HepG2 (cell line): ENCODE data around the gene ENAH. TPM values are rescaled to one million over a fixed set of nuclear protein-coding genes. Genes with fewer than 3 reads are reported as not detected.

ENCODE experiments used
- ATAC-seq: fragments of 200-7000 bp; cut with Tn5 transposase; 3 replicates; pipeline ENCODE4 v1.9.1; 2020; ENCODE audit warnings: mild to moderate bottlenecking, moderate library complexity
- BruUV-seq: library from RNA; stranded (reverse); fragments of 400-500 nt; replicated peaks from 2 replicates; lab custom pipeline; 2021; lab: Mats Ljungman, UMichigan
- CTCF ChIA-PET: fragments of 300-600 bp; formaldehyde crosslinking; extraction: SDS; loops from one replicate; lab custom pipeline; 2021; ENCODE audit warnings: low total read pairs, inconsistent platforms, low intra/inter-chr PET ratio; lab: Yijun Ruan, JAX
- POLR2A ChIA-PET: fragments of 350-600 bp; sonication (Branson Sonifier 250); formaldehyde crosslinking; loops from one replicate; lab custom pipeline; 2020; ENCODE audit warnings: antibody characterized with exemption, inconsistent platforms; lab: Yijun Ruan, JAX
- DNase-seq: peaks from one replicate; pipeline ENCODE4 v3.0.0-alpha.2; 2015; ENCODE audit warnings: low spot score
- FAIRE-seq: peaks from 3 replicates; lab custom pipeline; 2011; peaks lifted over from hg19 to GRCh38; lab: Jason Lieb, UNC
- H2AFZ ChIP-seq: one replicate; pipeline ENCODE4 v1.6.1; 2011; ENCODE audit warnings: low read length, inconsistent platforms
- H3K27ac ChIP-seq: fragments of 300-600 bp; 3 replicates; pipeline ENCODE4 v1.8.0; 2011; ENCODE audit warnings: mixed run types, mild to moderate bottlenecking, mixed read lengths, low read length, inconsistent platforms; ENCODE audit not compliant: insufficient read depth; ENCODE audit errors: extremely low read length
- H3K27me3 ChIP-seq, 2 experiments: fragments of 200-600 bp in 1 of 2; 2 replicates in 1 of 2; 3 replicates in 1 of 2; pipeline versions ENCODE4 v1.6.0 to v1.8.0; 2011; ENCODE audit warnings: low read length in 2 of 2, mild to moderate bottlenecking in 2 of 2, moderate library complexity in 2 of 2, inconsistent platforms in 1 of 2; ENCODE audit not compliant: insufficient read depth in 2 of 2, control insufficient read depth in 1 of 2
- H3K36me3 ChIP-seq, 2 experiments: fragments of 200-600 bp in 1 of 2; replicated peaks in 1 of 2; 2 replicates in 1 of 2; 3 replicates in 1 of 2; pipeline versions ENCODE4 v1.5.1 to v1.8.0; 2011; ENCODE audit warnings: low read length in 2 of 2, inconsistent platforms in 1 of 2; ENCODE audit not compliant: insufficient read depth in 2 of 2, control insufficient read depth in 1 of 2
- H3K4me1 ChIP-seq: 2 replicates; pipeline ENCODE4 v1.5.1; 2012; ENCODE audit warnings: low read length, inconsistent platforms; ENCODE audit not compliant: insufficient read depth
- H3K4me2 ChIP-seq: 2 replicates; pipeline ENCODE4 v1.6.0; 2011; ENCODE audit warnings: low read depth, low read length, inconsistent platforms
- H3K4me3 ChIP-seq, 3 experiments: fragments of 200-600 bp in 1 of 3; sonication (generic), shearing (Covaris generic) in 1 of 3; replicated peaks in 1 of 3; 2 replicates each; pipeline ENCODE4 v1.5.1; 2011 to 2016; ENCODE audit warnings: low read length in 3 of 3, inconsistent platforms in 2 of 3, low read depth in 2 of 3, mild to moderate bottlenecking in 2 of 3, control low read depth in 1 of 3, mixed read lengths in 1 of 3; ENCODE audit not compliant: insufficient read depth in 1 of 3
- H3K79me2 ChIP-seq: one replicate; pipeline ENCODE4 v1.6.1; 2011; ENCODE audit warnings: low read length, inconsistent platforms; ENCODE audit not compliant: insufficient read depth
- H3K9ac ChIP-seq: 2 replicates; pipeline ENCODE4 v1.6.0; 2011; ENCODE audit warnings: mild to moderate bottlenecking, low read depth, low read length, inconsistent platforms; ENCODE audit not compliant: insufficient read depth
- H3K9me3 ChIP-seq: 2 replicates; pipeline ENCODE4 v1.5.1; 2012; ENCODE audit warnings: mild to moderate bottlenecking, low read length
- H4K20me1 ChIP-seq: 2 replicates; pipeline ENCODE4 v1.6.0; 2011; ENCODE audit warnings: inconsistent platforms, mild to moderate bottlenecking, low read length, moderate library complexity; ENCODE audit not compliant: insufficient read depth
- HDAC1 ChIP-seq: sonication (generic); formaldehyde crosslinking; IDR thresholded peaks from 2 replicates; pipeline ENCODE4 v1.5.1; 2020; ENCODE audit warnings: mild to moderate bottlenecking, missing genetic modification reagents
- MEIS2 ChIP-seq: sonication (generic); formaldehyde crosslinking; IDR thresholded peaks from 2 replicates; pipeline ENCODE4 v1.9.0; 2021; ENCODE audit warnings: mild to moderate bottlenecking, missing genetic modification reagents
- NFKB2 ChIP-seq: sonication (generic); formaldehyde crosslinking; IDR thresholded peaks from 2 replicates; pipeline ENCODE4 v1.4.0; 2020; ENCODE audit warnings: missing genetic modification reagents, borderline replicate concordance
- NONO ChIP-seq, 2 experiments: fragments of 450-650 bp in 1 of 2; sonication (generic) in 1 of 2; formaldehyde crosslinking in 1 of 2; IDR thresholded peaks in 1 of 2; conservative IDR thresholded peaks in 1 of 2; 2 replicates each; pipeline versions ENCODE4 v1.6.1 to v1.8.0; 2017 to 2022; ENCODE audit warnings: mild to moderate bottlenecking in 1 of 2, missing genetic modification reagents in 1 of 2, moderate library complexity in 1 of 2
- PCBP1 ChIP-seq: fragments of 200-400 bp; formaldehyde crosslinking; IDR thresholded peaks from 2 replicates; pipeline ENCODE4 v1.6.1; 2017; ENCODE audit warnings: mild to moderate bottlenecking, low read depth, low read length, borderline replicate concordance
- STAG1 ChIP-seq: sonication (generic); formaldehyde crosslinking; IDR thresholded peaks from 2 replicates; pipeline ENCODE4 v1.4.0; 2020; ENCODE audit warnings: missing genetic modification reagents
- ZBTB40 ChIP-seq, 2 experiments: fragments of 450-650 bp in 1 of 2; sonication (generic) in 1 of 2; formaldehyde crosslinking in 1 of 2; IDR thresholded peaks; 2 replicates each; pipeline versions ENCODE4 v1.6.1 to v1.8.0; 2016 to 2022; ENCODE audit warnings: antibody characterized with exemption in 1 of 2, mild to moderate bottlenecking in 1 of 2, missing genetic modification reagents in 1 of 2
- ZFP36L1 ChIP-seq: sonication (generic); formaldehyde crosslinking; IDR thresholded peaks from 2 replicates; pipeline ENCODE4 v1.8.0; 2022; ENCODE audit warnings: mild to moderate bottlenecking, missing genetic modification reagents, moderate library complexity
- ZNF619 ChIP-seq: sonication (generic); formaldehyde crosslinking; IDR thresholded peaks from 2 replicates; pipeline ENCODE4 v1.4.0; 2020; ENCODE audit warnings: mild to moderate bottlenecking, missing genetic modification reagents
- ZNF761 ChIP-seq: sonication (generic); formaldehyde crosslinking; conservative IDR thresholded peaks from 2 replicates; pipeline ENCODE4 v1.4.0; 2020; ENCODE audit warnings: mild to moderate bottlenecking, missing genetic modification reagents
- WGBS: methylation state at CpG from one replicate; pipeline ENCODE4 v1.1.6; 2017; ENCODE audit warnings: low lambda C conversion rate; 5-methylcytosine and 5-hydroxymethylcytosine counted together
- in situ Hi-C: cut with HindIII; loops from 2 replicates; pipeline ENCODE4 v1.10.0; 2017; ENCODE audit warnings: low pct_unique_long_range_greater_than_20kb; ENCODE audit not compliant: extremely low pct_ligation_motif_present
- intact Hi-C: fragments of 100-400 bp; cut with micrococcal nuclease; formaldehyde crosslinking; loops from one replicate; pipeline ENCODE4 v1.10.0; 2022; ENCODE audit not compliant: unreplicated experiment
- polyA plus RNA-seq, 8 experiments: library from polyadenylated mRNA; depleted of rRNA in 3 of 8; stranded (reverse) in 7 of 8; unstranded in 1 of 8; fragments of >200 nt; fragmentation: Illumina TruSeq in 4 of 8; extraction: Trizol in 4 of 8; gene quantifications; 2 replicates each; pipeline versions ENCODE4 v1.2.1 to v1.2.3, GENCODE V29; 2011 to 2016; ENCODE audit warnings: low read depth in 4 of 8, missing spikeins in 1 of 8, mixed read lengths in 1 of 8; ENCODE audit not compliant: insufficient read depth in 1 of 8
- total RNA-seq, 5 experiments: library from RNA; depleted of rRNA; stranded (reverse); fragments of >200 nt; fragmentation: Illumina TruSeq; extraction: Trizol; gene quantifications; 2 replicates each; pipeline ENCODE4 v1.2.3, GENCODE V29; 2016; ENCODE audit warnings: low read depth in 1 of 5
- TF ChIP-seq, protein P1 (sequence below): sonication (generic); formaldehyde crosslinking; IDR thresholded peaks from 2 replicates; pipeline ENCODE4 v1.5.1; 2020; ENCODE audit warnings: missing genetic modification reagents, mild to moderate bottlenecking, borderline replicate concordance

The ENAH gene
- total and polyA plus RNA-seq, 2 of the 13 experiments (the other 11 are each of a cell fraction or from before 2014, with no cell fraction given): 22.1 to 58.3 TPM

- TF ChIP-seq ZBTB40 (IDR thresholded peaks at IDR 0.05) (0 out of 2 replicates have a peak, but pooled peaks have one; percentile 28), ZBTB40 (CRISPR knock-in tag; IDR thresholded peaks at IDR 0.05) (no peak), STAG1 (CRISPR knock-in tag) (peak; percentile 13; the same call in 1 of the 2 replicates)
These were observed 85.1 kb downstream of the ENAH start (continued) for GRCh38 chr1:225567789-225568188.

- no peak overlapping the region for H3K4me2 ChIP-seq
- H3K9me3 ChIP-seq: no peaks in the 10 kb centered on the region
- no peaks in the 10 kb centered on the region for H3K4me1 ChIP-seq
- ATAC-seq: no peak
- no peak overlapping the region for H2AFZ ChIP-seq
- POLR2A ChIA-PET: interaction anchor here (1.3 kb wide), 1 partner anchor 212 kb away, joined by 3 read pairs; the partner anchor contains the start of gene SRP9
- no peak overlapping the region for H3K9ac ChIP-seq
- peaks cover 3 to 12% of the 10 kb centered on the region in 2 experiments; a peak in 2 of 5 replicates for H3K36me3 ChIP-seq
- in situ Hi-C loops: no loop called here
- no peak for DNase-seq
- H3K27me3 ChIP-seq: no peaks in the 10 kb centered on the region
- CTCF ChIA-PET: no interaction called here
- peaks cover 13% of the 10 kb centered on the region for H3K79me2 ChIP-seq
- WGBS: 96% methylated on average over 7 of the region's 7 CpGs
- H3K4me3 ChIP-seq: no peak overlapping the region
- no peak overlapping the region for H3K27ac ChIP-seq
- no peaks in the 10 kb centered on the region for H4K20me1 ChIP-seq
- BruUV-seq: no TSS peak
- intact Hi-C loops: loop anchor here (5.0 kb wide), 1 partner anchor 206 kb away; no protein-coding TSS in a partner anchor
- FAIRE-seq: no peak
- TF ChIP-seq ZNF761 (CRISPR knock-in tag) (no peak), PCBP1 (no peak), NONO (IDR thresholded peaks at IDR 0.05) (no peak), NONO (CRISPR knock-in tag; conservative IDR thresholded peaks at IDR 0.05) (no peak), NFKB2 (no peak), ZNF619 (no peak), MEIS2 (no peak), HDAC1 (CRISPR knock-in tag) (no peak), ZFP36L1 (CRISPR knock-in tag) (no peak)
- TF ChIP-seq, protein P1, sequence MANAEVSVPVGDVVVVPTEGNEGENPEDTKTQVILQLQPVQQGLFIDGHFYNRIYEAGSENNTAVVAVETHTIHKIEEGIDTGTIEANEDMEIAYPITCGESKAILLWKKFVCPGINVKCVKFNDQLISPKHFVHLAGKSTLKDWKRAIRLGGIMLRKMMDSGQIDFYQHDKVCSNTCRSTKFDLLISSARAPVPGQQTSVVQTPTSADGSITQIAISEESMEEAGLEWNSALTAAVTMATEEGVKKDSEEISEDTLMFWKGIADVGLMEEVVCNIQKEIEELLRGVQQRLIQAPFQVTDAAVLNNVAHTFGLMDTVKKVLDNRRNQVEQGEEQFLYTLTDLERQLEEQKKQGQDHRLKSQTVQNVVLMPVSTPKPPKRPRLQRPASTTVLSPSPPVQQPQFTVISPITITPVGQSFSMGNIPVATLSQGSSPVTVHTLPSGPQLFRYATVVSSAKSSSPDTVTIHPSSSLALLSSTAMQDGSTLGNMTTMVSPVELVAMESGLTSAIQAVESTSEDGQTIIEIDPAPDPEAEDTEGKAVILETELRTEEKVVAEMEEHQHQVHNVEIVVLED (CRISPR knock-in tag): no peak
These were observed 87.1 kb downstream of the ENAH start for GRCh38 chr1:225565847-225566246.
